ENCODE measurements around the gene GRSF1.

GRSF1 gene

GRCh38 chr4:70877556-70877955 is 37.9 kb upstream of the GRSF1 start:
- Histone ChIP-seq H3K9me2 (replicated peaks; ENCODE audit: insufficient read depth, low read length) (no peaks in the 10 kb centered on the region), H3K4me2 (ENCODE audit: low read depth, low read length) (no peak overlapping the region), H3K9ac (ENCODE audit: low read length) (no peak overlapping the region), H3K36me3 (replicated peaks; ENCODE audit: insufficient read depth, low read length) (no peaks in the 10 kb centered on the region), H3K9me3 (replicated peaks; ENCODE audit: insufficient read depth, low read length) (no peaks in the 10 kb centered on the region), H2AFZ (ENCODE audit: low read length) (no peak overlapping the region), H4K20me1 (ENCODE audit: insufficient read depth, low read length) (no peaks in the 10 kb centered on the region), H3F3A (ENCODE audit: insufficient read depth, low read length) (no peaks in the 10 kb centered on the region), H3K79me2 (ENCODE audit: low read length) (no peaks in the 10 kb centered on the region), H3K4me3 (ENCODE audit: low read length) (no peak overlapping the region), H3K4me1 (ENCODE audit: low read length) (no peaks in the 10 kb centered on the region), H3K27ac (ENCODE audit: low read length) (no peak overlapping the region), H3K27me3 (replicated peaks; ENCODE audit: insufficient read depth, low read length) (no peaks in the 10 kb centered on the region)
- TF ChIP-seq EZH2 (optimal IDR thresholded peaks at IDR 0.05; ENCODE audit: low read depth, low read length) (no peak), CTCF (IDR thresholded peaks at IDR 0.05; ENCODE audit: low read length) (no peak), EZH2phosphoT487 (IDR thresholded peaks at IDR 0.05; ENCODE audit: low read length) (no peak)
- no peak for DNase-seq

- H3K27me3 ChIP-seq (replicated peaks; ENCODE audit: insufficient read depth, low read length), result no peaks in the 10 kb centered on the region
- H3K4me1 ChIP-seq (ENCODE audit: low read length), result no peaks in the 10 kb centered on the region
- H3K9me3 ChIP-seq (replicated peaks; ENCODE audit: insufficient read depth, low read length), result no peaks in the 10 kb centered on the region
- no peaks in the 10 kb centered on the region for H3K79me2 ChIP-seq (ENCODE audit: low read length)
- no peak overlapping the region for H3K9ac ChIP-seq (ENCODE audit: low read length)
- no peak overlapping the region for H3K4me2 ChIP-seq (ENCODE audit: low read depth, low read length)
- H3K4me3 ChIP-seq (ENCODE audit: low read length), result no peak overlapping the region
- no peak for TF ChIP-seq CTCF (IDR thresholded peaks at IDR 0.05; ENCODE audit: low read length)
- TF ChIP-seq EZH2 (optimal IDR thresholded peaks at IDR 0.05; ENCODE audit: low read depth, low read length), result no peak
- no peak for TF ChIP-seq EZH2phosphoT487 (IDR thresholded peaks at IDR 0.05; ENCODE audit: low read length)
- no peak for DNase-seq
- no peak overlapping the region for H3K27ac ChIP-seq (ENCODE audit: low read length)
- H3K36me3 ChIP-seq (replicated peaks; ENCODE audit: insufficient read depth, low read length), result no peaks in the 10 kb centered on the region
- H3K9me2 ChIP-seq (replicated peaks; ENCODE audit: insufficient read depth, low read length), result no peaks in the 10 kb centered on the region
- no peak overlapping the region for H2AFZ ChIP-seq (ENCODE audit: low read length)
- H4K20me1 ChIP-seq (ENCODE audit: insufficient read depth, low read length), result no peaks in the 10 kb centered on the region
- H3F3A ChIP-seq (ENCODE audit: insufficient read depth, low read length), result no peaks in the 10 kb centered on the region
These were observed 34.8 kb upstream of the GRSF1 start for GRCh38 chr4:70874268-70875156.

- H4K20me1 ChIP-seq (ENCODE audit: insufficient read depth, low read length), result no peaks in the 10 kb centered on the region
- H3K27me3 ChIP-seq (replicated peaks; ENCODE audit: insufficient read depth, low read length), result no peaks in the 10 kb centered on the region
- no peaks in the 10 kb centered on the region for H3F3A ChIP-seq (ENCODE audit: insufficient read depth, low read length)
- H2AFZ ChIP-seq (ENCODE audit: low read length), result no peak overlapping the region
- DNase-seq, result no peak
- no peak overlapping the region for H3K9ac ChIP-seq (ENCODE audit: low read length)
- no peak overlapping the region for H3K4me2 ChIP-seq (ENCODE audit: low read depth, low read length)
- no peaks in the 10 kb centered on the region for H3K79me2 ChIP-seq (ENCODE audit: low read length)
- H3K4me3 ChIP-seq (ENCODE audit: low read length), result no peak overlapping the region
- no peaks in the 10 kb centered on the region for H3K9me2 ChIP-seq (replicated peaks; ENCODE audit: insufficient read depth, low read length)
- H3K27ac ChIP-seq (ENCODE audit: low read length), result no peak overlapping the region
- H3K9me3 ChIP-seq (replicated peaks; ENCODE audit: insufficient read depth, low read length), result no peaks in the 10 kb centered on the region
- H3K4me1 ChIP-seq (ENCODE audit: low read length), result no peaks in the 10 kb centered on the region
- H3K36me3 ChIP-seq (replicated peaks; ENCODE audit: insufficient read depth, low read length), result no peaks in the 10 kb centered on the region
- TF ChIP-seq EZH2phosphoT487 (IDR thresholded peaks at IDR 0.05; ENCODE audit: low read length), result no peak
These were observed 33.5 kb upstream of the GRSF1 start for GRCh38 chr4:70873216-70873615.

- no peak overlapping the region for H3K4me2 ChIP-seq (ENCODE audit: low read depth, low read length)
- H3K9ac ChIP-seq (ENCODE audit: low read length), result no peak overlapping the region
- no peak overlapping the region for H2AFZ ChIP-seq (ENCODE audit: low read length)
- no peaks in the 10 kb centered on the region for H4K20me1 ChIP-seq (ENCODE audit: insufficient read depth, low read length)
- no peak overlapping the region for H3K4me3 ChIP-seq (ENCODE audit: low read length)
- no peak for DNase-seq
- H3F3A ChIP-seq (ENCODE audit: insufficient read depth, low read length), result no peaks in the 10 kb centered on the region
- H3K27me3 ChIP-seq (replicated peaks; ENCODE audit: insufficient read depth, low read length), result no peaks in the 10 kb centered on the region
- no peaks in the 10 kb centered on the region for H3K9me3 ChIP-seq (replicated peaks; ENCODE audit: insufficient read depth, low read length)
- H3K36me3 ChIP-seq (replicated peaks; ENCODE audit: insufficient read depth, low read length), result no peaks in the 10 kb centered on the region
- H3K79me2 ChIP-seq (ENCODE audit: low read length), result no peaks in the 10 kb centered on the region
- no peak overlapping the region for H3K27ac ChIP-seq (ENCODE audit: low read length)
- no peaks in the 10 kb centered on the region for H3K4me1 ChIP-seq (ENCODE audit: low read length)
- TF ChIP-seq CTCF (IDR thresholded peaks at IDR 0.05; ENCODE audit: low read length) (no peak), EZH2 (optimal IDR thresholded peaks at IDR 0.05; ENCODE audit: low read depth, low read length) (no peak), EZH2phosphoT487 (IDR thresholded peaks at IDR 0.05; ENCODE audit: low read length) (no peak)
- no peaks in the 10 kb centered on the region for H3K9me2 ChIP-seq (replicated peaks; ENCODE audit: insufficient read depth, low read length)
These were observed 29.1 kb upstream of the GRSF1 start for GRCh38 chr4:70868778-70869177.
